GM21619 (cell line): ENCODE data around the gene ITGAE.
"Not testable (repeated sequence)": the region's sequence is repeated elsewhere in the genome, so short reads cannot be mapped to it uniquely, and the experiment has no call there.

Source experiments
- ATAC-seq: cut with Tn5 transposase; IDR thresholded peaks from one replicate; pipeline ENCODE4 v1.9.1; 2021; ENCODE audit not compliant: unreplicated experiment

Gene ITGAE

GRCh38 chr17:3795390-3796102 is 5.4 kb downstream of the ITGAE start:
- ATAC-seq: no peak

- no peak for ATAC-seq
These were observed 6.2 kb downstream of the ITGAE start for GRCh38 chr17:3794557-3795389.

DNA sequence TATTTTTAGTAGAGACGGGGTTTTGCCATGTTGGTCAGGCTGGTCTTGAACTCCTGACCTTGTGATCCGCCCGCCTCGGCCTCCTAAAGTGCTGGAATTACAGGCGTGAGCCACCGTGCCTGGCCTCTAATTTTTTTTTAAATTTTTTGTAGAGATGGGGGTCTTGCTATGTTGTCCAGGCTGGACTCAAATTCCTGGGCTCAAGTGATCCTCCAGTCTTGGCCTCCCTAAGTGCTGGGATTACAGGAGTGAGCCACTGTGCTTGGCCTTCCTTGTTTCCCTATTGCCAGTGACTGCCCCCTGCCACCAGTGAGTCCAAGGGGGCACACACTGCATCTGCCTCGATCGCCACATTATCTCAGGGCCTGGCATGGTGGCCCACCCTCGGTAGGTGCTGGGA is 6.8 kb downstream of the ITGAE start:
- ATAC-seq: not testable (repeated sequence)

DNA sequence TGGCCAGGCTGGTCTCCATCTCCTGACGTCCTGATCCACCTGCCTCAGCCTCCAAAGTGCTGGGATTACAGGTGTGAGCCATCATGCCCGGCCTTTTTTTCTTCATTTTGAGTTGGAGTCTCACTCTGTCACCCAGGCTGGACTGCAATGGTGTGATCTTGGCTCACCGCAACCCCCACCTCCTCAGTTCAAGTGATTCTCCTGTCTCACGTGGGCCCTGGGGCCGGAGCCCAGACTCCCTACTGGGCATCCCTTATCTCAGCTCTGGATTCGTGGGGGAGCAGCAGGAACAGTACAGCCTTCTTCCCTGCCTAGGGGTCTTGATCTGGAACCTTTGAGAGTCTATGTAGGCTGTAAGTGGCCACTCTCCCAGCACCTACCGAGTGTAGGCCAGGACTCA is 7.7 kb downstream of the ITGAE start:
- not testable (repeated sequence) for ATAC-seq

DNA sequence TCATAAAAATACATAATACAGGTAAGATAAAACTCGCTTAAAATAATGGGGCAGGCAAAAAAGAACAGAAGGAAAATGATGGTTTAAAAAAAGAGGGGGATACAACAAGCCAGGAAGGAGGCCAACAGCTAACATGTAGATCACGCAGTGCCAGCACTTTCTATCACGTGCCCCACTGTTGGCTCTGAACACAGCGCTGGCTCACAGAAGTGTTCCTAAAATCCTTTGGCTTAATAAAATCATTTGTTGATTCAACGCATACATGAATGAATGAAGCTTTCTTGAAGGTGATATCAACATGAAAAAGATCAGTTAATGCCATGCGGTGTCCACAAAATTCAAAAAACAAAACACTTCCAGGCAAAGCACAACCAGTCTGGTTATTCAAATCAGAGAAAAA is 8.5 kb downstream of the ITGAE start:
- ATAC-seq: no peak

- no peak for ATAC-seq
These were observed 12.8 kb downstream of the ITGAE start for GRCh38 chr17:3788200-3788599.

DNA sequence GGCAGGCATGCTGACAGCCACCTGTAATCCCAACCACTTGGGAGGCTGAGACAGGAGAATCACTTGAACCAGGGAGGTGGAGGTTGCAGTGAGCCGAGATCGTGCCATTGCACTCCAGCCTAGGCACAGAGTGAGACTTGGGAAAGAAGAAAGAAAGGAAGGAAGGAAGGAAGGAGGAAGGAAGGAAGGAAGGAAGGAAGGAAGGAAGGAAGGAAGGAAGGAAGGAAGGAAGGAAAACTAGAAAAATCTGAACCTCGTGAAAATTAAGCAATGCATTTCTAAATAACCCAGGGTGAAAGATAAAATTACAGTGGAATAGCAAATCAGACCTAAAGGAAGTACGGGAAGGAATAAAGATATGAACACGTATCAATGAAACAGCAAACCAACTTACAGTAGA is 15.7 kb downstream of the ITGAE start:
- not testable (repeated sequence) for ATAC-seq

DNA sequence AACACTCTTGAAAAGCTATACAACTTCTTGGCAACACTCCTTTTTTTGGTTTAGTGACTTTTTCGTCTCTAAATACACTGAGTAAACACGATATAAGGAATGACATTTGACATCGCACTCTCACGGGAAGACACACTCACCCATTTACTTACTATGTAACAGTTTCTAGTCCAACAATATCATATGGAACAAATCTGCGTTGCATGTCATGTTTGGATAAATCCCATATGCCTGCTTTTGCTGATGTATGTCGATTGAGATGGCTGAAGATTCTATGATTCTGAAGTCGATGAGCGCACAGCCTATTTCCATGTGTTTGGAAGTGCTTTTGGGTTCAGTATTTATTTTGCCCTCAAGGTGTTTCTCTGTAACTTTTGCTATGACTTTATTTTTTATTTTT is 18.2 kb downstream of the ITGAE start:
- ATAC-seq: no peak

DNA sequence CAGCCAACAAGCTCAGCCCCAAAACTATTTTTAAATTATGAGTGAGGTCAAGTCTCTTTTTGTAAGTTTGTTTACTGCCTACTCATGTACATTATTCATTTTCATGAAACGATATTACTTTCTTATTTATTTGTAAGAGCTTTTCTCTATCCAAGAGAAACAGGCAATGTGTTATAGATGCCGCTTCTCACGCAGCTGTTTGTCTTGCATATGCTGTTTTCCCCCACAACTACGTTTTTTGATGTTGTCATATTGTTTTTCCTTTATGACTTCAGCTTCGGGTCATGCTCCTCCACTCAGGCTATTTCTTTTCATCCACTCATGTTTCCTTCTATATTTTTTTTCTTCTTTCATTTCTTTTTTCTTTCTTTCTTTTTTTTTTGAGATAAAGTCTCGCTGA is 20.0 kb downstream of the ITGAE start:
- no peak for ATAC-seq

DNA sequence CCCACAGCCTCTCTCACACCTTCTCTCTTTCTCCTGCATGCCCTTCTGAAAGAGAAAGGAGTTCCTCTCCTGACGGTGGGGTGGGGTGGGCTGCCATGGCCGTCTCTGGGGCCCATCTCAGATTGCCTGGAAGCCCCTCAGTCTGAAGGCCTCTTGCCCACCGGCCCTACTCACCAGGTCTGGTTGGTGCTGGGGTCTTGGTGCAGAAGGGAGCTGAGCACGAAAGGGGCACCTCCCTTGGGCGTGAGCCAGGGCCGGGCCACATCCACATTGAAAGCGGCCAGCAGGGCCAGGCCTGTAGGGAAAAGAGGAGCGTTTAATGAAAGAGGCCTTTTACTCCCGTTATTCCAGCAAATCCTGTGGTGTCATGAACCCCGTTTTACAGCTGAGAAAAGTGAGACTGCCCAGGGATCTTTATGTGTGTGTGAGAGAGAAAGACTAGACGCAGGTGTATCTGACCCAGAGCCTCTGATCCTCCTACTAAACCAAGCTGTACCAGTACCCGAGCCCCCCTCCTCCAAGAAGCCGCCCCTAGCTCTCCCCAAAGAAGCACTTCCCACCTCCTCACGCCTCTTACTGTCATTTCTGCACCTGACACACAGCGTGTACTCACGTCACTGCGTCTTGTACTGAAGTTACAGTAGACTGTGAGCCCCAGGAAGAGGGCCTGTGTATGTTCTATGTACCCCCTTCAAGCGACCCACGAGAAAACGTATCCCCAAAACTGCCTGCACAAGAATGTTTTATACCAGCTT is 23.4 kb downstream of the ITGAE start:
- ATAC-seq: no peak

- ATAC-seq: no peak
These were observed 27.0 kb downstream of the ITGAE start for GRCh38 chr17:3773966-3774365.

GRCh38 chr17:3773511-3773910 is 27.5 kb downstream of the ITGAE start:
- no peak for ATAC-seq

GRCh38 chr17:3772764-3773163 is 28.2 kb downstream of the ITGAE start:
- ATAC-seq: no peak

- no peak for ATAC-seq
These were observed 29.8 kb downstream of the ITGAE start for GRCh38 chr17:3771140-3771539.

- ATAC-seq: no peak
These were observed 30.5 kb downstream of the ITGAE start for GRCh38 chr17:3770466-3770865.

GRCh38 chr17:3768769-3769168 is 32.2 kb downstream of the ITGAE start:
- no peak for ATAC-seq

DNA sequence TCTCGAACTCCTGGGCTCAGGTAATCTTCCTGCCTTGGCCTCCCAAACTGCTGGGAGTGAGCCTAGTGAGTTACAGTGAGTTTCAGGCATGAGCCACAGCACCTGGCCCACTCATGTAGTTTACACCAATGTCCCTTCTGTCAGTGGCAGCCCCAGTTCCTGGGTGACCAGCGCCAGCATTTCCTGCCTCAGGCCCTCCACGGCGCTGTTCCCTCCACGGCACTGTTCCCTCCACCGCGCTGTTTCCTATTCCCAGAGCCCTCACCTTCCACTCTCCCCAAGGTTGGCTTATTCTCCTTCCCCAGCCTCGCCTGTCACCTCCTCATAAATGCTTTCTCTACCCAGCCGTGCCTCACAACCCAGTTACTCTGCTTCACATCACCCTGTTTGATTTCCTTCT is 32.6 kb downstream of the ITGAE start:
- ATAC-seq: no peak

- ATAC-seq: no peak
These were observed 34.2 kb downstream of the ITGAE start for GRCh38 chr17:3766779-3767178.

- no peak for ATAC-seq
These were observed 35.0 kb downstream of the ITGAE start for GRCh38 chr17:3765981-3766380.

DNA sequence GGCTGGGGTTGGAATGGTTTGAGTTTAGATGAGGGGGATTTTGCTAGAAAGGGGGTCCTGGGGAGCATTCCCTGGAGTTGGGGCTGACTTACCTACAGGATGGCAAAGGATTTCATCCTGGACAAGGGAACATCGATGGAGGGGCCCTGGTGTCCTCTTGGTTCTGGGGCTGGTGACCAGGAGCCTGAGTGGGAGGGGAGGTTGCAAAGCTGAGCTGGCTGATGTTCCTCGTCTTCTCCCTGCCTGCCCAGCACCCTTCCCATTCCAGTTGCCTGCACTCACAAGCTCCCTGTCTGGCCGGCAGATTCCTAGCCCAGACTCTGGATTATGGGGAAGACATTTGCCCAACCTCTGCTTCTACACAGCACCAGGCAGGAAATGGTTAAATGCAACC is 37.2 kb downstream of the ITGAE start:
- ATAC-seq: no peak

DNA sequence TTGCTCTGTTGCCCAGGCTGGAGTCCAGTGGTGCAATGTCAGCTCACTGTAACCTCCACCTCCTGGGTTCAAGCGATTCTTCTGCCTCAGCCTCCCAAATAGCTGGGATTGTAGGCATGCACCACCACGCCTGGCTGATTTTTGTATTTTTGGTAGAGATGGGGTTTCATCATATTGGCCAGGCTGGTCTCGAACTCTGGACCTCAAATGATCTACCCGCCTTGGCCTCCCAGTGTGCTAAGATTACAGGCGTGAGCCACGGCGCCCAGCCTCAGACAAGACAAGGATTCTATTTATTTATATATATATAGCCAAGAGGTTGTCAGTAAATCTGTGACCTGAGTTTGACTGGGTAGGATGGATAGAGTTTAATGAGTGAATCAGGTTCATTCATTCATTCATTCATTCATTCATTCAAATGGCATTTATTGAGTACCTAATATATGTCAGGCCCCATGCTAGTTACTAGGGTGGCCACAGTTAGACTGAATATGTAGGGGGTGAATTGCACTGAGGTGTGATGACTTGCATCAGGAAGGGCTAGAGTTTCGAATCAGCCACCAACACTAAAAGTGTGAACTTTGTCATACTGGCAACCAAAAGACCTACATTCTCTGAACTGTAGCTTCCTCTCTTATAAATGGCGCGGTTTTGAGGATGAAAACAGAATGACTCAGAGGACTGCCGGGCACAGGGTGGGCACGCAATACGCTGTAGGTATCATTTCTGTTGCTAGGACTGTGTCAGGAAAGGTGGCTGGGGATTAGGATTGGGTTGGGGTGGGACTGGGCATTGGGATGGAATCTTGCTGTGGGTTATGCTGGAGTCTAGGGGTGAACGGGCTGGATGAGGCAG is 37.8 kb downstream of the ITGAE start:
- no peak for ATAC-seq
